Osteoblast (primary cell): Measurements from ENCODE around the gene C20orf141. TPM values are rescaled to one million over a fixed set of nuclear protein-coding genes. Genes with fewer than 3 reads are reported as not detected.
"Not testable (repeated sequence)": the region's sequence is repeated elsewhere in the genome, so short reads cannot be mapped to it uniquely, and the experiment has no call there.

Experiments
- DNase-seq: peaks from one replicate; pipeline ENCODE4 v3.0.0; 2011; ENCODE audit warnings: low spot score, mixed read lengths; ENCODE audit not compliant: insufficient read length; ENCODE audit errors: missing footprints
- H2AFZ ChIP-seq: 2 replicates; pipeline ENCODE4 v1.6.0; 2011; ENCODE audit warnings: mild to moderate bottlenecking, low read length
- H3K27ac ChIP-seq: 2 replicates; pipeline ENCODE4 v1.5.1; 2011; ENCODE audit warnings: mild to moderate bottlenecking, low read depth, low read length, moderate library complexity
- H3K27me3 ChIP-seq: 2 replicates; pipeline ENCODE4 v1.6.0; 2012; ENCODE audit warnings: mild to moderate bottlenecking, control low read depth, inconsistent platforms, low read length, moderate library complexity; ENCODE audit not compliant: insufficient read depth
- H3K36me3 ChIP-seq: 2 replicates; pipeline ENCODE4 v1.5.1; 2011; ENCODE audit warnings: mild to moderate bottlenecking, low read length, control low read depth, moderate library complexity; ENCODE audit not compliant: insufficient read depth
- H3K4me1 ChIP-seq: 2 replicates; pipeline ENCODE4 v1.5.1; 2011; ENCODE audit warnings: mild to moderate bottlenecking, low read length, control low read depth, moderate library complexity; ENCODE audit not compliant: insufficient read depth
- H3K4me2 ChIP-seq: 2 replicates; pipeline ENCODE4 v1.6.0; 2011; ENCODE audit warnings: mild to moderate bottlenecking, low read length; ENCODE audit not compliant: insufficient read depth
- H3K4me3 ChIP-seq: fragments of 200-600 bp; sonication (generic); 3 replicates; pipeline ENCODE4 v1.5.1; 2012; ENCODE audit warnings: mild to moderate bottlenecking, low read length, inconsistent platforms; ENCODE audit not compliant: insufficient read depth
- H3K79me2 ChIP-seq: 2 replicates; pipeline ENCODE4 v1.6.0; 2012; ENCODE audit warnings: mild to moderate bottlenecking, low read length, control low read depth, inconsistent platforms; ENCODE audit not compliant: insufficient read depth
- H3K9me3 ChIP-seq: 2 replicates; pipeline ENCODE4 v1.5.1; 2011; ENCODE audit warnings: low read depth, low read length, control low read depth
- H4K20me1 ChIP-seq: 2 replicates; pipeline ENCODE4 v1.6.0; 2012; ENCODE audit warnings: mild to moderate bottlenecking, low read length, control low read depth; ENCODE audit not compliant: insufficient read depth
- total RNA-seq: library from RNA; depleted of rRNA; stranded (reverse); fragments of >200 nt; gene quantifications from 2 replicates; pipeline ENCODE4 v1.2.3, GENCODE V29; 2012
- TF ChIP-seq, protein P1 (sequence below): IDR thresholded peaks from 2 replicates; pipeline ENCODE4 v1.5.1; 2011; ENCODE audit warnings: mild to moderate bottlenecking, low read depth, low read length, moderate library complexity; ENCODE audit errors: extremely low read depth

Gene C20orf141
- total RNA-seq, 1 donor = 0.36 TPM

- Histone ChIP-seq H3K79me2 (no peaks in the 10 kb centered on the region), H2AFZ (no peak overlapping the region), H3K27ac (no peak overlapping the region), H3K4me3 (no peak overlapping the region), H3K4me2 (no peak overlapping the region), H3K27me3 (peaks cover 51% of the 10 kb centered on the region), H3K4me1 (peaks cover 3% of the 10 kb centered on the region), H4K20me1 (no peaks in the 10 kb centered on the region), H3K36me3 (no peaks in the 10 kb centered on the region), H3K9me3 (no peaks in the 10 kb centered on the region)
- TF ChIP-seq, protein P1, sequence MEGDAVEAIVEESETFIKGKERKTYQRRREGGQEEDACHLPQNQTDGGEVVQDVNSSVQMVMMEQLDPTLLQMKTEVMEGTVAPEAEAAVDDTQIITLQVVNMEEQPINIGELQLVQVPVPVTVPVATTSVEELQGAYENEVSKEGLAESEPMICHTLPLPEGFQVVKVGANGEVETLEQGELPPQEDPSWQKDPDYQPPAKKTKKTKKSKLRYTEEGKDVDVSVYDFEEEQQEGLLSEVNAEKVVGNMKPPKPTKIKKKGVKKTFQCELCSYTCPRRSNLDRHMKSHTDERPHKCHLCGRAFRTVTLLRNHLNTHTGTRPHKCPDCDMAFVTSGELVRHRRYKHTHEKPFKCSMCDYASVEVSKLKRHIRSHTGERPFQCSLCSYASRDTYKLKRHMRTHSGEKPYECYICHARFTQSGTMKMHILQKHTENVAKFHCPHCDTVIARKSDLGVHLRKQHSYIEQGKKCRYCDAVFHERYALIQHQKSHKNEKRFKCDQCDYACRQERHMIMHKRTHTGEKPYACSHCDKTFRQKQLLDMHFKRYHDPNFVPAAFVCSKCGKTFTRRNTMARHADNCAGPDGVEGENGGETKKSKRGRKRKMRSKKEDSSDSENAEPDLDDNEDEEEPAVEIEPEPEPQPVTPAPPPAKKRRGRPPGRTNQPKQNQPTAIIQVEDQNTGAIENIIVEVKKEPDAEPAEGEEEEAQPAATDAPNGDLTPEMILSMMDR = no peak
- DNase-seq = no peak
Measured at GRCh38 chr20:2825761-2826160, 11.0 kb downstream of the C20orf141 start.

DNA sequence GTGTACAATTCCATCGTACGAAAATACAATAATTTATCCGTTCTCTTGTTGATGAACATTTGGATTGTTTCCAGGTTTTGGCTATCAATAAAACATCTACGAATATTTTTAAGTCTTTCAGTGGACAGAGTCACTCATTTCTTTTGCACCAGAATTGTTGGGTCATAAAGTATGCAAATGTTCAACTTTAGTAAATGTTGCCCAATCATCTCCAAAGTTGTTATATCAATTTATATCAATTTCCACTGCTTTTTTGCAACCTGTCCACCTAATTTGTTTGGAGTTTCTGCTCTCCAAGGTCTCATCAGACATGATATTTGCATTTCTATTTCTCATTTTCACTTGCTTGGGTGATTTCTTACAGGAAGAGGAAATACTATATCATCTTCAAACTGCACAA lies 11.9 kb downstream of the C20orf141 start:
- no peaks in the 10 kb centered on the region for H3K9me3 ChIP-seq
- no peak for DNase-seq
- H3K4me1 ChIP-seq = peaks cover 4% of the 10 kb centered on the region
- no peak overlapping the region for H3K4me3 ChIP-seq
- H3K27ac ChIP-seq = no peak overlapping the region
- H2AFZ ChIP-seq = no peak overlapping the region
- H3K36me3 ChIP-seq = no peaks in the 10 kb centered on the region
- TF ChIP-seq, protein P1 = no peak
- H3K79me2 ChIP-seq = no peaks in the 10 kb centered on the region
- no peaks in the 10 kb centered on the region for H4K20me1 ChIP-seq
- no peak overlapping the region for H3K4me2 ChIP-seq
- H3K27me3 ChIP-seq = peaks cover 48% of the 10 kb centered on the region

DNA sequence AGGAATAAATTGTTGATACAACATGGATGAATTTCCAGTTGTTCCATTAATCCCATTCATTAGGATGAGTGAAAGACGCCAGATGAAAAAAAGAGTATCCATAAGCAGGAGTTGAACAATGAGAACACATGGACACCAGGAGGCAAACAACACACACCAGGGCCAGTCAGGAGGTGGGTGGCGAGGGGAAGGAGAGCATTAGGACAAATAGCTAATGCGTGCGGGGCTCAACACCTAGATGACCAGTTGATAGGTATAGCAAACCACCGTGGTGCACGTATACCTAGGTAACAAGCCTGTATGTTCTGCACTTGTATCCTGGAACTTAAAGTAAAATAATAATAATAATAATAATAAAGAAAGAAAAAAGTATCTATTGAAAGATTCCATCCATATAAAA lies 14.6 kb downstream of the C20orf141 start:
- TF ChIP-seq, protein P1 = no peak
- no peak for DNase-seq
- Histone ChIP-seq H3K27me3 (peaks cover 41% of the 10 kb centered on the region), H3K36me3 (no peaks in the 10 kb centered on the region), H2AFZ (no peak overlapping the region), H3K4me2 (no peak overlapping the region), H3K27ac (no peak overlapping the region), H3K4me3 (no peak overlapping the region), H3K4me1 (peaks cover 7% of the 10 kb centered on the region), H3K9me3 (no peaks in the 10 kb centered on the region), H4K20me1 (no peaks in the 10 kb centered on the region), H3K79me2 (no peaks in the 10 kb centered on the region)

DNA sequence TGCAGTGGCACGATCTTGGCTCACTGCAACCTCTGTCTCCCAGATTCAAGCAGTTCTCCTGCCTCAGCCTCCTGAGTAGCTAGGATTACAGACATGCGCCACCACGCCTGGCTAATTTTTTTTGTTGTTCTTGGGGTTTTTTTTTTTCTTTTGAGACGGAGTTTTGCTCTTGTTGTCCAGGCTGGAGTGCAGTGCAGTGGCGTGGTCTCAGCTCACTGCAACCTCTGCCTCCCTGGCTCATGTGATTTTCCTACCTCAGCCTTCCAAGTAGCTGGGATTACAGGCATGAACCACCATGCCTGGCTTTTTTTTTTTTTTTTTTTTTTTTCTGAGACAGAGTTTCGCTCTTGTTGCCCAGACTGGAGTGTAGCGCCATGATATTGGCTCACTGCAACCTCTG lies 16.4 kb downstream of the C20orf141 start:
- H3K27me3 ChIP-seq = peaks cover 38% of the 10 kb centered on the region

More for the DNA sequence above, 16.4 kb downstream of the C20orf141 start:
- not testable (repeated sequence) for H3K4me1 ChIP-seq, H3K79me2 ChIP-seq, H3K4me2 ChIP-seq, H4K20me1 ChIP-seq, H3K9me3 ChIP-seq, DNase-seq, H2AFZ ChIP-seq, H3K27ac ChIP-seq, H3K4me3 ChIP-seq, H3K36me3 ChIP-seq
